HEK293 (cell line): ENCODE measurements around the gene GRIK4.

ENCODE experiments used
- CTCF ChIA-PET: fragments of 350-600 bp; formaldehyde crosslinking; extraction: SDS; loops from one replicate; lab custom pipeline; 2021; ENCODE audit warnings: antibody characterized with exemption; lab: Yijun Ruan, JAX
- POLR2A ChIA-PET: fragments of 300-600 bp; formaldehyde crosslinking; extraction: SDS; loops from one replicate; lab custom pipeline; 2020; ENCODE audit warnings: antibody characterized with exemption, inconsistent platforms; lab: Yijun Ruan, JAX
- H3K27ac ChIP-seq: fragments of 200-500 bp; sonication (Bioruptor generic); 2 replicates; pipeline ENCODE4 v1.5.1; 2014; ENCODE audit warnings: low read depth, low read length, control low read depth, inconsistent platforms; ENCODE audit errors: extremely low read depth
- H3K36me3 ChIP-seq, 2 experiments: fragments of 200-500 bp in 1 of 2; sonication (Bioruptor generic) in 1 of 2; 1 replicate in 1 of 2; 2 replicates in 1 of 2; pipeline ENCODE4 v1.5.1; 2014 to 2017; ENCODE audit warnings: inconsistent platforms in 2 of 2, low read length in 2 of 2; ENCODE audit not compliant: control insufficient read depth in 2 of 2, insufficient read depth in 1 of 2
- H3K4me1 ChIP-seq: fragments of 200-500 bp; sonication (Bioruptor generic); 2 replicates; pipeline ENCODE4 v1.5.1; 2014; ENCODE audit warnings: mild to moderate bottlenecking, low read length, inconsistent platforms; ENCODE audit not compliant: control insufficient read depth, insufficient read depth
- H3K4me3 ChIP-seq: 2 replicates; pipeline ENCODE4 v1.5.1; 2011; ENCODE audit warnings: low read depth, mild to moderate bottlenecking, control low read depth, low read length, moderate library complexity
- H3K9me3 ChIP-seq: fragments of 200-500 bp; sonication (Bioruptor generic); 2 replicates; pipeline ENCODE4 v1.5.1; 2014; ENCODE audit warnings: low read depth, low read length, inconsistent platforms; ENCODE audit not compliant: control insufficient read depth, insufficient read depth
- AEBP2 ChIP-seq: fragments of 450-650 bp; formaldehyde crosslinking; IDR thresholded peaks from 2 replicates; pipeline ENCODE4 v1.5.1; 2016; ENCODE audit warnings: missing biosample characterization, missing genetic modification characterization, borderline replicate concordance
- EGR2 ChIP-seq: fragments of 450-650 bp; formaldehyde crosslinking; IDR thresholded peaks from 2 replicates; pipeline ENCODE4 v1.5.1; 2016; ENCODE audit warnings: low read depth, missing biosample characterization, missing genetic modification characterization
- PRDM10 ChIP-seq: fragments of 450-650 bp; formaldehyde crosslinking; IDR thresholded peaks from 2 replicates; pipeline ENCODE4 v1.5.1; 2016; ENCODE audit warnings: missing biosample characterization, missing genetic modification characterization
- SCRT2 ChIP-seq: fragments of 450-650 bp; formaldehyde crosslinking; IDR thresholded peaks from 2 replicates; pipeline ENCODE4 v1.5.1; 2016; ENCODE audit warnings: missing biosample characterization, missing genetic modification characterization
- TRIM28 ChIP-seq: IDR thresholded peaks from 2 replicates; pipeline ENCODE4 v1.6.1; 2011; ENCODE audit warnings: low read length, control low read depth, borderline replicate concordance
- ZBTB44 ChIP-seq: fragments of 450-650 bp; IDR thresholded peaks from 2 replicates; pipeline ENCODE4 v1.5.1; 2018; ENCODE audit warnings: missing biosample characterization, mild to moderate bottlenecking, missing genetic modification characterization
- ZNF10 ChIP-seq: fragments of 450-650 bp; formaldehyde crosslinking; IDR thresholded peaks from 2 replicates; pipeline ENCODE4 v1.5.1; 2017; ENCODE audit warnings: missing biosample characterization, missing genetic modification characterization
- ZNF157 ChIP-seq: fragments of 450-650 bp; formaldehyde crosslinking; IDR thresholded peaks from 2 replicates; pipeline ENCODE4 v1.5.1; 2016; ENCODE audit warnings: missing biosample characterization, missing genetic modification characterization
- ZNF169 ChIP-seq: fragments of 450-650 bp; formaldehyde crosslinking; IDR thresholded peaks from 2 replicates; pipeline ENCODE4 v1.5.1; 2016; ENCODE audit warnings: missing biosample characterization, missing genetic modification characterization
- ZNF214 ChIP-seq: fragments of 450-650 bp; formaldehyde crosslinking; IDR thresholded peaks from 2 replicates; pipeline ENCODE4 v1.5.1; 2017; ENCODE audit warnings: missing biosample characterization, mild to moderate bottlenecking, missing genetic modification characterization, borderline replicate concordance
- ZNF366 ChIP-seq: fragments of 450-650 bp; formaldehyde crosslinking; conservative IDR thresholded peaks from 2 replicates; pipeline ENCODE4 v1.5.1; 2016; ENCODE audit warnings: missing biosample characterization, missing genetic modification characterization
- ZNF416 ChIP-seq: fragments of 450-650 bp; formaldehyde crosslinking; IDR thresholded peaks from 2 replicates; pipeline ENCODE4 v1.5.1; 2016; ENCODE audit warnings: missing biosample characterization, missing genetic modification characterization
- ZNF518A ChIP-seq: fragments of 450-650 bp; formaldehyde crosslinking; conservative IDR thresholded peaks from 2 replicates; pipeline ENCODE4 v1.5.1; 2016; ENCODE audit warnings: low read depth, missing biosample characterization, missing genetic modification characterization
- ZNF561 ChIP-seq: fragments of 450-650 bp; IDR thresholded peaks from 2 replicates; pipeline ENCODE4 v1.5.1; 2018; ENCODE audit warnings: missing biosample characterization, missing genetic modification characterization, borderline replicate concordance
- ZNF658 ChIP-seq: fragments of 450-650 bp; formaldehyde crosslinking; IDR thresholded peaks from 2 replicates; pipeline ENCODE4; 2016; ENCODE audit warnings: missing biosample characterization, missing genetic modification characterization
- ZNF777 ChIP-seq: fragments of 450-650 bp; formaldehyde crosslinking; IDR thresholded peaks from 2 replicates; pipeline ENCODE4 v1.5.1; 2017; ENCODE audit warnings: missing biosample characterization, missing genetic modification characterization, borderline replicate concordance
- ZNF792 ChIP-seq: fragments of 450-650 bp; formaldehyde crosslinking; IDR thresholded peaks from 2 replicates; pipeline ENCODE4 v1.5.1; 2016; ENCODE audit warnings: missing biosample characterization, missing genetic modification characterization
- ZNF843 ChIP-seq: fragments of 450-650 bp; formaldehyde crosslinking; IDR thresholded peaks from 2 replicates; pipeline ENCODE4 v1.5.1; 2016; ENCODE audit warnings: missing biosample characterization, missing genetic modification characterization
- ZSCAN5A ChIP-seq: fragments of 450-650 bp; formaldehyde crosslinking; IDR thresholded peaks from 2 replicates; pipeline ENCODE4 v1.5.1; 2016; ENCODE audit warnings: missing biosample characterization, missing genetic modification characterization

The GRIK4 gene

GRCh38 chr11:120819437-120820365 is 308.2 kb downstream of the GRIK4 start:
- TF ChIP-seq ZNF416 (tag by site-specific recombination) (no peak), ZNF658 (tag by site-specific recombination) (no peak), ZNF366 (tag by site-specific recombination) (no peak), ZNF792 (no peak), SCRT2 (tag by site-specific recombination) (no peak), ZNF843 (tag by site-specific recombination) (no peak), PRDM10 (tag by site-specific recombination) (no peak), ZSCAN5A (tag by site-specific recombination) (no peak), ZNF169 (tag by site-specific recombination) (no peak), TRIM28 (no peak), ZNF157 (tag by site-specific recombination) (no peak), EGR2 (tag by site-specific recombination) (no peak), ZNF777 (tag by site-specific recombination) (no peak), ZNF561 (tag by site-specific recombination) (no peak), ZNF518A (tag by site-specific recombination) (no peak), AEBP2 (tag by site-specific recombination) (no peak), ZNF214 (tag by site-specific recombination) (no peak), ZNF10 (no peak), ZBTB44 (tag by site-specific recombination) (no peak)
- ChIA-PET CTCF (interaction anchor here (0.9 to 1.1 kb wide), 3 partner anchors 98 to 309 kb away, joined by 3 to 4 read pairs (median 3); no protein-coding TSS in a partner anchor), POLR2A (no interaction called here)
- Histone ChIP-seq H3K4me1 (no peaks in the 10 kb centered on the region), H3K4me3 (no peak overlapping the region), H3K27ac (no peak overlapping the region), H3K9me3 (no peaks in the 10 kb centered on the region), H3K36me3 (no peaks in the 10 kb centered on the region)
